HG03064 (cell line): Measurements from ENCODE around the gene ASAP2.

Experiments
- ATAC-seq: cut with Tn5 transposase; IDR thresholded peaks from one replicate; pipeline ENCODE4 v1.9.1; 2021; ENCODE audit warnings: low read depth; ENCODE audit not compliant: unreplicated experiment

Gene ASAP2

GRCh38 chr2:9365498-9366019, 158.9 kb downstream of the ASAP2 start:
- no peak for ATAC-seq

GRCh38 chr2:9366026-9366425, 159.4 kb downstream of the ASAP2 start:
- no peak for ATAC-seq

GRCh38 chr2:9370746-9371145, 164.1 kb downstream of the ASAP2 start:
- ATAC-seq, result no peak

GRCh38 chr2:9373047-9373446, 166.4 kb downstream of the ASAP2 start:
- no peak for ATAC-seq

GRCh38 chr2:9373476-9373875, 166.9 kb downstream of the ASAP2 start:
- ATAC-seq, result no peak

GRCh38 chr2:9374071-9374730, 167.6 kb downstream of the ASAP2 start:
- ATAC-seq, result no peak

- no peak for ATAC-seq
These were observed 169.3 kb downstream of the ASAP2 start for GRCh38 chr2:9375857-9376428.

- ATAC-seq, result no peak
These were observed 171.0 kb downstream of the ASAP2 start for GRCh38 chr2:9377461-9378097.

- no peak for ATAC-seq
These were observed 172.1 kb downstream of the ASAP2 start for GRCh38 chr2:9378433-9379390.

GRCh38 chr2:9379391-9379755, 172.8 kb downstream of the ASAP2 start:
- no peak for ATAC-seq

GRCh38 chr2:9380702-9381628, 174.4 kb downstream of the ASAP2 start:
- ATAC-seq, result no peak

- ATAC-seq, result no peak
These were observed 176.1 kb downstream of the ASAP2 start for GRCh38 chr2:9382604-9383235.

- ATAC-seq, result no peak
These were observed 177.9 kb downstream of the ASAP2 start for GRCh38 chr2:9384521-9384920.

- no peak for ATAC-seq
These were observed 179.2 kb downstream of the ASAP2 start for GRCh38 chr2:9385841-9386240.

- ATAC-seq, result no peak
These were observed 181.6 kb downstream of the ASAP2 start for GRCh38 chr2:9388199-9388681.

GRCh38 chr2:9388950-9389911, 182.6 kb downstream of the ASAP2 start:
- no peak for ATAC-seq

- no peak for ATAC-seq
These were observed 183.7 kb downstream of the ASAP2 start for GRCh38 chr2:9390151-9390850.
